ENCODE data around the gene ZNF700.

Gene ZNF700

GRCh38 chr19:11995174-11995573 is 70.3 kb downstream of the ZNF700 start:
- H3K4me1 Mint-ChIP-seq = peaks cover 66% of the 10 kb centered on the region
- no peaks in the 10 kb centered on the region for H3K27me3 Mint-ChIP-seq
- peaks cover 0 to 4% of the 10 kb centered on the region in 2 donors for H3K9me3 Mint-ChIP-seq
- DNase-seq = no peak
- no peak overlapping the region for H3K27ac Mint-ChIP-seq
- H3K4me3 Mint-ChIP-seq = no peak overlapping the region
- no peak for ATAC-seq

All from stimulated activated naive CD8-positive, alpha-beta T cell treated with anti-CD3 and anti-CD28 coated beads, Interleukin-15, amount 100 ng/mL, for 72 hours (primary cell).